MM.1S (cell line): Measurements from ENCODE around the gene FAHD2A.

ENCODE experiments used
- DNase-seq: peaks from one replicate; pipeline ENCODE4 v3.0.0-alpha.2; 2015
- H2AFZ ChIP-seq: fragments of 300-600 bp; sonication (generic); 2 replicates; pipeline ENCODE4 v1.6.0; 2016; ENCODE audit warnings: antibody characterized with exemption, low read length
- H3F3A ChIP-seq: fragments of 300-600 bp; sonication (generic); 2 replicates; pipeline ENCODE4 v1.6.1; 2016; ENCODE audit warnings: mild to moderate bottlenecking, antibody characterized with exemption, low read length, moderate library complexity, mixed read lengths; ENCODE audit not compliant: insufficient read depth
- H3K27ac ChIP-seq: fragments of 300-600 bp; sonication (generic); 2 replicates; pipeline ENCODE4 v1.5.1; 2016; ENCODE audit warnings: mild to moderate bottlenecking, low read length
- H3K27me3 ChIP-seq: fragments of 300-600 bp; sonication (generic); replicated peaks from 2 replicates; pipeline ENCODE4 v1.6.0; 2016; ENCODE audit warnings: low read length; ENCODE audit not compliant: insufficient read depth
- H3K36me3 ChIP-seq: fragments of 300-600 bp; sonication (generic); replicated peaks from 2 replicates; pipeline ENCODE4 v1.6.1; 2016; ENCODE audit warnings: mild to moderate bottlenecking, low read length, mixed read lengths; ENCODE audit not compliant: insufficient read depth
- H3K4me1 ChIP-seq: fragments of 300-600 bp; sonication (generic); 2 replicates; pipeline ENCODE4 v1.6.1; 2016; ENCODE audit warnings: low read length, mixed read lengths
- H3K4me2 ChIP-seq: fragments of 300-600 bp; sonication (generic); 2 replicates; pipeline ENCODE4 v1.6.0; 2016; ENCODE audit warnings: low read depth, low read length
- H3K4me3 ChIP-seq: fragments of 300-600 bp; sonication (generic); 2 replicates; pipeline ENCODE4 v1.5.1; 2016; ENCODE audit warnings: low read length, mixed read lengths
- H3K79me2 ChIP-seq: fragments of 300-600 bp; sonication (generic); 2 replicates; pipeline ENCODE4 v1.6.1; 2016; ENCODE audit warnings: mixed run types, low read length, mixed read lengths
- H3K9ac ChIP-seq: fragments of 300-600 bp; sonication (generic); 2 replicates; pipeline ENCODE4 v1.6.1; 2016; ENCODE audit warnings: low read length, mixed read lengths
- H3K9me2 ChIP-seq: fragments of 300-600 bp; sonication (generic); replicated peaks from 2 replicates; pipeline ENCODE4 v1.6.1; 2016; ENCODE audit warnings: mild to moderate bottlenecking, low read length, mixed read lengths; ENCODE audit not compliant: insufficient read depth
- H3K9me3 ChIP-seq: fragments of 300-600 bp; sonication (generic); replicated peaks from 2 replicates; pipeline ENCODE4 v1.6.1; 2016; ENCODE audit warnings: mild to moderate bottlenecking, low read length, mixed read lengths; ENCODE audit not compliant: insufficient read depth
- H4K20me1 ChIP-seq: fragments of 300-600 bp; sonication (generic); 2 replicates; pipeline ENCODE4 v1.6.1; 2016; ENCODE audit warnings: mild to moderate bottlenecking, low read length, moderate library complexity, mixed read lengths; ENCODE audit not compliant: insufficient read depth
- CTCF ChIP-seq: fragments of 300-600 bp; sonication (generic); IDR thresholded peaks from 2 replicates; pipeline ENCODE4 v1.5.1; 2016; ENCODE audit warnings: antibody characterized with exemption, low read length, mixed read lengths
- EZH2 ChIP-seq: fragments of 300-600 bp; sonication (generic); optimal IDR thresholded peaks from 2 replicates; pipeline ENCODE3; 2017; ENCODE audit warnings: low read depth, mild to moderate bottlenecking, antibody characterized with exemption, low read length, mixed read lengths
- EZH2phosphoT487 ChIP-seq: fragments of 300-600 bp; sonication (generic); IDR thresholded peaks from 2 replicates; pipeline ENCODE4 v1.6.1; 2018; ENCODE audit warnings: antibody characterized with exemption, low read length

FAHD2A gene

GRCh38 chr2:95382686-95383634, 19.5 kb upstream of the FAHD2A start:
- H3K9me3 ChIP-seq, result no peaks in the 10 kb centered on the region
- H3F3A ChIP-seq, result no peaks in the 10 kb centered on the region
- H3K36me3 ChIP-seq, result no peaks in the 10 kb centered on the region
- H3K4me1 ChIP-seq, result no peaks in the 10 kb centered on the region
- DNase-seq, result no peak
- no peak overlapping the region for H3K9ac ChIP-seq
- TF ChIP-seq EZH2 (no peak), CTCF (no peak), EZH2phosphoT487 (no peak)
- no peak overlapping the region for H3K4me3 ChIP-seq
- no peaks in the 10 kb centered on the region for H3K79me2 ChIP-seq
- no peak overlapping the region for H3K27ac ChIP-seq
- no peak overlapping the region for H3K4me2 ChIP-seq
- no peaks in the 10 kb centered on the region for H3K9me2 ChIP-seq
- H4K20me1 ChIP-seq, result no peaks in the 10 kb centered on the region
- no peak overlapping the region for H2AFZ ChIP-seq
- H3K27me3 ChIP-seq, result peaks cover 12% of the 10 kb centered on the region; the same call in 1 of the 2 replicates

GRCh38 chr2:95383635-95384027, 18.9 kb upstream of the FAHD2A start:
- H4K20me1 ChIP-seq, result no peaks in the 10 kb centered on the region
- no peaks in the 10 kb centered on the region for H3K36me3 ChIP-seq
- H3F3A ChIP-seq, result no peaks in the 10 kb centered on the region
- TF ChIP-seq EZH2 (no peak), CTCF (no peak), EZH2phosphoT487 (no peak)
- H3K4me3 ChIP-seq, result no peak overlapping the region
- H3K4me2 ChIP-seq, result no peak overlapping the region
- no peak overlapping the region for H3K9ac ChIP-seq
- H3K79me2 ChIP-seq, result no peaks in the 10 kb centered on the region
- no peak overlapping the region for H3K27ac ChIP-seq
- peaks cover 12% of the 10 kb centered on the region; the same call in 1 of the 2 replicates for H3K27me3 ChIP-seq
- no peaks in the 10 kb centered on the region for H3K9me3 ChIP-seq
- no peaks in the 10 kb centered on the region for H3K9me2 ChIP-seq
- no peaks in the 10 kb centered on the region for H3K4me1 ChIP-seq
- DNase-seq, result no peak
- no peak overlapping the region for H2AFZ ChIP-seq

GRCh38 chr2:95384854-95385569, 17.5 kb upstream of the FAHD2A start:
- Histone ChIP-seq H2AFZ (no peak overlapping the region), H3K27ac (no peak overlapping the region), H3F3A (no peaks in the 10 kb centered on the region), H3K4me2 (no peak overlapping the region), H3K9me2 (no peaks in the 10 kb centered on the region), H3K36me3 (no peaks in the 10 kb centered on the region), H3K4me3 (no peak overlapping the region), H4K20me1 (no peaks in the 10 kb centered on the region), H3K9me3 (no peaks in the 10 kb centered on the region), H3K27me3 (peaks cover 12% of the 10 kb centered on the region; the same call in 1 of the 2 replicates), H3K79me2 (no peaks in the 10 kb centered on the region), H3K9ac (no peak overlapping the region), H3K4me1 (no peaks in the 10 kb centered on the region)
- no peak for DNase-seq
- TF ChIP-seq CTCF, result no peak
- TF ChIP-seq EZH2, result no peak
- no peak for TF ChIP-seq EZH2phosphoT487
